EL (cell line): ENCODE data around the gene GRID2.

Experiments
- DNase-seq: peaks from one replicate; pipeline ENCODE4 v3.0.0-alpha.2; 2016

The GRID2 gene

DNA sequence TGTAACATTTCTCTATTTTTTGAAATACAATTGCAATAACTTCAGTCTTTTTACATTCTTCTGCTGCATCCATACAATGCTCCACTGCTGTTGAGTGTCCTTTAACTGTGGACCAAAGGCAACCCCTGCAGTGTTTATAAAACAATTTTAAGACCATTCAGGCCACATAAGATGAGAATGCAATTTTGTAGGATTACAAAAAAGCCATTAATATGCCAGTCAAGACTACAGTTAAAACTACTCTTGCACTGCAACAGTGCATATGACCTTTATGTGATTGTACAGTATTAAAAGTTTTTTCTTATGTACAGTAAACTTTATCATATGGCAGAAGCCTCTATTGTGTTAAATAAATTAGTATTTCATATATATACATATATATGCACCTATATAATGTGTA lies 1469.1 kb downstream of the GRID2 start:
- no peak for DNase-seq

DNA sequence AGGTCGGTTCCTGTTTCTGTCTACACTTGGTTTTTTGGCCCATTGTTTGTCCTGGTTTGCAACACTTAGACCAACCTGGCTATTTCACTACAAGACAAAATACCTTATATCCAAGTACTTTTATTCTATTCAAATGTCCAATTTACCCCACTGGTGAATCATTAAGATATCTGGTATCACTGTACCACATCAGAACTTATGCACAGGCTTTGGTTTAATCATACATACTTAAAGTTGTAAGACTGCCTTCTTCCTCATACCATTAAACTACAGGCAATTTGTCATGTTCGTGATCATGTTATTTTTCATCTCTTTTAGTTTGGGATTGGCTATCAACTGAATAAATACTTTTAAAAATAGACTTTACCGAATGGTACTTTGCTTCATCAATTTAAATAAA lies 1471.8 kb downstream of the GRID2 start:
- no peak for DNase-seq

DNA sequence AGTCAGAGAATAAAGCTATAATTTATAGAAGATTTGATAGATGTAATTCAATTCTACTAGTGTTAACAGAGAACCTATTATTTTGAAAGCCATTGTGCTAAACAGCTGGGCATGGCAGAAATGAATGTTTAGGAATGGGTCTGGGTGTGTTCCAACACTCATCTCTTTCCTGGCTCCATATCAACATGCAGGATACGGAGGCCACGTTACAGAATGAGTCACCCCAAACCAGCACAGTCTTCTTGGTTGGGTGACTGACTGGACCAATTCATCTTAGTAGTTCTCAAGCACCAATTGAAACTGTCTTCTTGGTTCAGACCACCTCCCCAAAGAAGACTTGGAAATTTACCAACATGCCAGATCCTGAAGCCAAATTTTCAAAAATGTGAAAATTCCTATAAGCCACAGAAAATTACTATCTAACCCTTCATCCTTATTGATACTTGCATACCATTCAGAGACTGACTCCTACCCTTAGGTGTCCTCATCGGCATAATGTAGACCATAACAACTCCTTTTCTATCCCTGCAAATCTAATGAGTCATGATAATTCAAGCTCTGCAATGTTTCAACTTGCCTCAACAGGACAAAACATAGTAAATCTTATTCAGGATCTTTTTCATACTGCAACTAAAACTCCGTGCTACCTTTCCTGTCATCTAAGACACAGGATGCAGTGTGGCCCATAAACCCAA lies 1472.8 kb downstream of the GRID2 start:
- no peak for DNase-seq

DNA sequence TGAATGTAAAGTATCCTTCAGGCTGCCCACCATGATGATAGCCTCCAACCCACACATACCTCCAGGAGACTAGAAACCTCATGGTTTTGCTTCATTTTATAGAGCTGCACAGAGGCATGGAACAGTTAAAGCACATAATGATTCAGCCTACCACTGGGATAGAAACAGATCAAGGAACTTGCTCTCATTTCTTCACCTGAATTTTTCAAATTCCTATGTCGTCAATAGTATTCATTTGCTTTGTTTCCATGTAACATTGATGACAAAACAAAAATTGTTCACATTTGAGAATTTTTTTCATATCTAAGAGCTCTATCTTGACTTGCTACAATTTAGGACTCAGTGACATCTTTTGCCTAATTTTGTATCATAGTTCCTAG lies 1473.3 kb downstream of the GRID2 start:
- no peak for DNase-seq

DNA sequence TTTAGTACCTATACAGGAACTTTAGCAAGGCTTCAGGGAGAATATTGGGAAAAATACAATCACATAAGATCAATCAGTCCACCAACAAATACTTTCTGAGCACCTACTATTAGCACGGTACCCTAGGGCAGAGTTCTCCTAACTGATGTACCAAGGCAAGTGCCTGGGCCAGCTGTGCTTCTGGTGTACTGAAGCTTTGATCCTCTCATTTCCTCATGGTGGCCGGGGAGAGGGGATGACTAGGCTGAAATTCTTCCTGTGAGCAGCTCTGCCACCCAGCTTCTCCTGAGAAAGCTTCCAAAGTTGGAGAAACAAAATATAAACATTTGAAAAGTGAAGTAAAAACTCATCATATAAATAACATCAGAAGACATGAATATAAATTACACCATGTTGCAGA lies 1475.5 kb downstream of the GRID2 start:
- no peak for DNase-seq

DNA sequence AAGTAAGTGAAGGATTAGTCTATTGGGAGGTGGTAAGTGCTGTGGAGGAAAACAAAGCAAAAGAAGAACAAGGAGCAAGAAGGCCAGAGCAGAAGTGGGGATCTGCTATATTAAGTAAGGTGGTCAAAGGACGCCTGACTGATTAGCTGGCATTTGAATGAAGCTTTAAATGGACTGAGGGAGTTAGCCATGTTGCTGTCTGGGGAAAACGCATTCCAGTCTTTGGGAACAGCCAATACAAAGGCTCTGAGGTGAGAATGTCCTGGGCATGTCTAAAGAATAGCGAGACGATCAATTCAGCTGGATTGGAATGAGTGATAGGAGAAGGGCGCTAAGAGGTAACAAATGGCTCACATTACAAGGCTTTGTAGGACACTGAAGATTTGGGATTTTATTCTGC lies 1476.3 kb downstream of the GRID2 start:
- DNase-seq = no peak

DNA sequence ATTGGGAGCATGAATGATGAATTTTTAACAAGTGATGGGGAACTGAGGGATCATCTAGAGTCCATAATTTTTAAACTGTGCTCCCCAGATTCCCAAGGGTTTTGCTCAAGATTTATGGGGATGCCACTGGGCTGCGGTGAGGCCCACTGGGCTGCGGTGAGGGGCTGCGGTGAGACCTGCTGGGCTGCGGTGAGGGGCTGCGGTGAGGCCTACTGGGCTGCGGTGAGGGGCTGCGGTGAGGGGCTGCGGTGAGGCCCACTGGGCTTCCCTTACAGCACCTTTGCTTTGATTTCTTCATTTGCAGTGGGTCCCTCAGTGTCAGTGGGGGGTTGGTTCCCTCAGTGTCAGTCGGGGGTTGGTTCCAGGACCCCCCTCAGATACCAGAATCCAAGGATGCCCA lies 1477.4 kb downstream of the GRID2 start:
- no peak for DNase-seq

DNA sequence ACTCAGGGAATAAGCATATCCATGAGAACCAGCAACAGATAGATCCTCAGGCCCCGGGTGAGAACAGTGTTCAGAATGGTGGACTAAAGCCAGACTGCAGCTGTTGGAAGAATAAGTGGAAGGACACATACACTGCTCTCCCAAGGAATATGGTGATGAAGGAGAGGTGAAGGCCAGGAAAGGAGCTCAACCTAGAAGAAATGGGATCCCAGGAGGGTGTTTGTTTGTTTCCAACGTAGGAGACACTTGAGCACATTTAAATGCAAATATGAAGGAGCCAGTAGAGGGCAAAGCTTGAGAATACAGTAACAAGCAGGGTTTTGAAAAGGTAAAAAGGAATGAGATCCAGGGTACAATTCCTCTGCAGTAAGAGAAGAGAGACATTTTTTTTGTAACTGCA lies 1482.4 kb downstream of the GRID2 start:
- DNase-seq = no peak

DNA sequence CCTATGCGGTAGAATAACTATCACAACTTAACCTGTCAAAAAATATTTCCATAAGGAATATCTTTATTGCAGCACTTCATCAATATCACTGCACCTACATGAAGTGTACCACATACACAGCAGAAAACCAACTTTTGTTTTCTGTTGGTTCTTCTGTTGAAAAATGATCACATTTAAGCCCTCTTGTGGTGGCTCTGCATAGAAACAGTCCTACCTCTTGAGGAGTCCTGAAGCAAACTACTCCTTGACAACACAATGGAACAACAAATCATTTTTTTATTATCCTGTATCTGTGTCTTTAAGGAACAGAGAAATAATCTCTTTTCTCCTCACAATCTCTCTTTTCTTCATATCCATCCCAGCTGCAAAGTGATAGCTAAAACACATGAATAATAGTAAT lies 1484.9 kb downstream of the GRID2 start:
- no peak for DNase-seq

DNA sequence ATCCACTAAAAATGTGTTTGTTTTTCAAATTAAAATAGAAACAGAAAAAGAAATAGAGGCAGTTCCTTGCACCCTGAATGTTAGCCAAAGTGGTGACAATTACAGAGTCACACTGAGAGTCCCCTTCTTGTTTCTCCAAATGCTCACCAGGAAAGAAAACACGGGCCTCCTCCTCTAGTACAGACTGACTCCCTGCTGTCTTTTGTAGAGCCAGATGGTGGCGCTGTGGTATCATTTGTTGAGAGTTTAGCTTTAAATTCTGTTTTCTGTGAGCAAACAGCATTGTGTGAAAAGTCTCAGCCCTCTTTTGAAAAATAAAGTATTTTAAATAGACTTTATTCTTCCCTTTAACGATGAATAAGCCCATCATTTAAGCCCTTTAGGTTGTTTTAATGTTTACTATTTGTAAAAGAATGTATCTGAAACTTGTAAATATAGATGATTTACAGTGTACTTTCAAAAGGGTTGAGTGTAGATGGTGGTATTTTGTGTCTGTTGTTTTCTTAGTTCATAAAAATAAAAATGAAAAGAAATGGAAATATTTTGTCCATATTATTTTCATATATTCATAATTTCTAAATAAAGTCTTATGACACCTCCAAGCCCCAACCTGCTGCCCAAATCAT lies 1487.9 kb downstream of the GRID2 start:
- peak; percentile 42 for DNase-seq

DNA sequence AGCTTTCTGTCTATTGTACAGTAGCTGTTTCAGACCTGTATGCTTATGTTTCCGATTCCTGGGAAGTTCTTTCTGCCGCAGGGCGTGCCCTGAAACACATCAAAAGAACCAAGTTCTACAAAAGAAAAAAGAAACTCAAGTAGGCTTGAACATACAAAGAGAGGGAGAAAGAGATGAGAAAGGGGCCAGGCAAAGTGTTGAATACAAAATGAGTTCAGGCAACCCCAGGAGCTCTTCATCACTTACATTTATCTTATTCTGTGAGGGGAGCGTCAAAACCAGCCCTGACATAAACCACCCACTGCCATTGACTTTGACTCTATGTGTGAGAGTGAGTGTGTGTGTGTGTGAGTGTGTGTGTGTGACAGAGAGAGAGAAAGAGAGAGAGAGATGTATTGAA lies 1498.3 kb downstream of the GRID2 start:
- DNase-seq = no peak

DNA sequence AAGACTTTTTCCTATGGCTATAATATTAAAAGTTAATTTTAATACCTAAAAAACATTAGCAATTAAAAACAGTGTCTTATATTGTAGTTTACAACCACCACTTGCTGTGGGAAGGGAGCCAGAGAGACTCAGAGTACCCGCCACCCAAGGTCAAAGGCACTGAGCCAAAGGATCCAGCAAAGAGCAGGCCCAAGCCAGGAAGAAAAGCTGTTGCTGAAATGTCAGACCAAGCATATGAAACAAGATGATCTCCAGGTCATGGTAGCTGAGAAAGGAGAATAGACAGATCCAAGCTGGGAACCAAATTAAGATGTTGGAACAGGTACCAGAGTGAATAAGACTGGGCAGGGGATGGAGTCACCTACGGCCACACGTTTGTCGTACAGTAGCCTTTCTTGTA lies 1506.0 kb downstream of the GRID2 start:
- DNase-seq = no peak

DNA sequence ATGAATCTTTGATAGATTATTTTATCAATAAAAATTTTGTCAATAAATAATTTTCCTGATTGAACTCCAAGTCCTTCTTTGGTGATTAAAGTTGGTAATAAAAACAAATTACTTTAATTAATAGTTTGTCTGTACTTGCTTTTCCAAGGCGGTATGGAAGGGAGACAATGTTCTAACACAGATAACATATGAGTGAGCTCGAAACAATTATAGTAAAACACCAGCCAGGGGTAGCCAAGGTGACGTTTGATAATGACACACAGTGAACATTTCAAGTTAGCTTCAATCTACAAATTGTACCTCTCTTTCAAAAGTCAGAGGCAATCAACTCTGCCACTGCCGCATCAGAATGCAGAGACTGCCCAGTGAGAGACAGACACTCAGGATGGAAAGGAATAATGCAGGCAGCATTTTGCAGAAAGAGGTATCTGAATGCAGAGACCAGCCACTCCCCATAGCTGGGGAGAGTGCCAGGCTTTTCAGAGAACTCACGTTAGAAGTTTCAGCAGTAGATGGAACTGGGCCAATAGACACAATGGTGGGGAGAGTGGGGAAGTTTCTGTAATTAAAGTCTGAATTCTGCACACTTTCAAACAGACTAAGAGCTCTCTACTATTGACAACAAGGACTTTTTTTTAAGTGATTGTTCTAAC lies 1506.7 kb downstream of the GRID2 start:
- DNase-seq = no peak

DNA sequence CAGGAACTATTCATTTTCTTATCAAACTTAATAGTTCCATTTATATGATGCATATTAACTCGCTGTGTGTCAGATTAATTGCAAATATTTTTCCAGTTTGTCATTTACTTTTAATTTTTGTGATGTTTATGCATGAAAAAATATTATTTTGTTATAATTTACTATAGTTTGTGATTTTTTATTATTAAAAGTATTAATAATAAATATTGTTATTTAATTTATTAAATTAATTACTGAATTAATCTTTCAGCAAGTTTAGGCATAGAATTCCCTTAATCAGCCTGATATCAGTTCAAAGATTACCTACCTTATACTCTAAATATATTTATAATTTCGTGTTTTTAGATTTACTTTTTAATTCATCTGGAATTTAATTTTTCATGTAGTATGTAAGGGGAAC lies 1509.3 kb downstream of the GRID2 start:
- DNase-seq = no peak

DNA sequence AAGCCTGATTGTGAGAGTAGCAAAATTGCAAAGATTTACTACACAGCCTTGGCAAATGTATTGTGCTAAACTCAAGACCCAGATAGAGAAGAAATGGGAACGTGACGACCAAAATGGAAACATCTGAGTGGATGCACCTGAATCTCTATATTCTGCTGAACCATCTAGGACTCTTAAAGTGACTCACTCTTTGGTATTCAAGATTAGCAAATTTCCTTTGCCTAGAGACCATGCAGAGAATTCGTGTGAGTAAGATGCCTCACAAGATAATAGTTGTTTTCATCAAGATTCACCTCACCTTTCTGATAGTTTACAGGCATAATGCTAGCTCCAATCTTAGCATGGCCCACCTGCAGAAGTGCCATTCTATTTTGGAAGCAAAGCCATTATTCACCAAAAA lies 1510.4 kb downstream of the GRID2 start:
- no peak for DNase-seq

DNA sequence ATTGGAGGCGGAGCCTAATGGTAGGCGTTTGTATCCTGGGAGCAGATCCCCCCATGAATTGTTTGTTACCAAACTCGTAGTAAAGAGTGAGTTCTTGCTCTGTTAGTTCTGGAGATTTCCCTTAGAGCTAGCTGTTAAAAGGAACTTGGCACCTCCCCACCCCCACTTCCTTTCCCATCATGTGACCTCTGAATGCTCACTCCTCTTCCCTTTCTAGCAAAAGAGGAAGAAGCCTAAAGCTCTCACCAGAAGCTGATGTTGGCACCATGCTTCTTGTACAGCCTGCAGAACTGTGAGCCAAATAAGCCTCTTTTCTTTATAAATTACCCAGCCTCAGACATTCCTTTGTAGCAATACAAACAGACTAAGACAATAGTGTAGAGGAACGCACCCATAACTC lies 1511.0 kb downstream of the GRID2 start:
- DNase-seq = no peak
